ENCODE results near the gene NKAIN1.

Gene NKAIN1

DNA sequence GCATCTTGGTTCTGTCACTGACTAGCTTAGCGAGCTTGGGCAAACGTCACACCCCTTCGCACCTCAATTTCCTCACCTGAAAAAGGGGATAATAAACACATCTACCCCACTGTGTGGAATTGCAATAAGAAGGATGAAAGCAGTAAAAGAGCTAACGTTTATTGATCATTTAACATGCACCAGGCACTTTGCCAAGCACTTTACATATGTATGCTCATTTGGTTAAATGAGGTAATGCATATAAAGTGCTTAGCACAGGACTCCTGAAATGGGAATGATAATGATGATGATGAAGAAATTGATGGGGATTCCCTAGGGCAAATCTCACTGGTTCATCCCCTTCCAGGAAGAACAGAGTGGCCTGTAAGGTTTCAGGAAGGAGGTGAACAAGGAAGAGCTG lies 4.8 kb downstream of the NKAIN1 start:
- DNase-seq (ENCODE audit: insufficient read length, low spot score): no peak
- FAIRE-seq: no peak

DNA sequence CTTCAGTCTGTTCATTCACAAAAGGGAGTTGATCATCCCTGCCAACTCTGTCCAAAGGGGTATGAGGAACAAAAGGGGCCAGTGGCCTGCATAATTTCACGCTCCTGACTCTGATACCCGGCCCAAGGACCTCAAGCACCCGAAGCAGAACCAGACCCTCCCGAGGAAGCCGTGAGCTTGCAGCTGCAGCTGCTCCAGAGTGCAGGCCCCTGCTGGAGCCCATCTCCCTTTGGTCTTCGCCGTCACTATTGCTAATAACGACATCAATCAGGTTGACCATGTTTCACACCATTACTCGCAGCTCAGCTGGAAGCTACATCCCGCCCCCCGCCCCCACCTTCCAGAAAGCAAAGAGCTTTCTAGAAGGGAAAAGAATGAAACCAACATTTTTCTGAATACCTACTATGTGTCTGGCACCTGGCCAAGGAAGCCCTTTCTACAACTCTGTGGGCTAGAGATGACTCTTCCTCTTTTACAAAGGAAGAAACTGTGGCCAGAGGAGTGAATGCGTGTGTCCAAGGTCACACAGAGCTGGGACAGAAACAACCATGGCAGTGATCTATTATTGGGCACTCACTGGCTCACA lies 5.5 kb downstream of the NKAIN1 start:
- FAIRE-seq (no peak), DNase-seq (ENCODE audit: insufficient read length, low spot score) (no peak)

DNA sequence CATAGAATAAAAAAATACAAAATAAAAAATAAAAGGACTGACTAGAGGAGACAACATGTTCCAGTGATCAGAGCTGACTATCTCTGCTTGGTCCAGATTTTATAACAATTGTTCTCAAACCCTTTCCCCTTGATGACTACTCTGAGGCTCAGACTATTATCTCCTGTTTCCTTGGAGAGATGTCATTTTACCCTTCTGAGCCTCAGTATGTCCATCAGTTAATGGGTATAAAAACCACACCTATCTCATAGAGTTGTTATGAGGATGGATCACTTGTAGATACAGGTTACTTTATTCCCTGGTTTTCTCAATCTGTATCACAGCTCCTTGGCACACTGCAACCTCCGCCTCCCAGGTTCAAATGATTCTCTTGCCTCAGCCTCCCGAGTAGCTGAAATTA lies 7.0 kb downstream of the NKAIN1 start:
- FAIRE-seq (no peak), DNase-seq (ENCODE audit: insufficient read length, low spot score) (no peak)

- no peak for DNase-seq (ENCODE audit: insufficient read length, low spot score)
- FAIRE-seq: no peak
Observed at GRCh38 chr1:31231802-31232201, 7.9 kb downstream of the NKAIN1 start.

GRCh38 chr1:31230378-31230777 lies 9.3 kb downstream of the NKAIN1 start:
- no peak for FAIRE-seq
- no peak for DNase-seq (ENCODE audit: insufficient read length, low spot score)

DNA sequence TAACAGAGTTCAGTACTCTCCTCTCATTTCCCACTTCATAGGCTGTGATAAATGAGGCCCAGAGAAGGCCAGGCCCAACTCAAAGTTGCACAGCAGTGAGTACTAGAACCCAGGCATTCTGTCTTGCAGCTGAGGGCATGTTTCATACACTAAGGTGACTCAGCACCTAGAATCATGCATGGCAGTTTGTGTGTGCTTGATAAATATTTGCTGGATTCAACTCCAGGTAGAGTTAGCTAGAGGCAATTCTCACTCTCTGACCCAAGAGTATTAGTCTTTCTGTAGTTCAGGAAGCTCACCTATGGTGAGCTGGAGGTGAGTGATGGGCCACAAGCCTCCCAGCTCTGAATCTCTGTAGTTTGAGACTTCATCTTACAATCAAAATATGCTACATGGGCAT lies 10.7 kb downstream of the NKAIN1 start:
- FAIRE-seq (no peak), DNase-seq (ENCODE audit: insufficient read length, low spot score) (no peak)

- DNase-seq (ENCODE audit: insufficient read length, low spot score): no peak
- no peak for FAIRE-seq
Observed at GRCh38 chr1:31227891-31228568, 11.7 kb downstream of the NKAIN1 start.

DNA sequence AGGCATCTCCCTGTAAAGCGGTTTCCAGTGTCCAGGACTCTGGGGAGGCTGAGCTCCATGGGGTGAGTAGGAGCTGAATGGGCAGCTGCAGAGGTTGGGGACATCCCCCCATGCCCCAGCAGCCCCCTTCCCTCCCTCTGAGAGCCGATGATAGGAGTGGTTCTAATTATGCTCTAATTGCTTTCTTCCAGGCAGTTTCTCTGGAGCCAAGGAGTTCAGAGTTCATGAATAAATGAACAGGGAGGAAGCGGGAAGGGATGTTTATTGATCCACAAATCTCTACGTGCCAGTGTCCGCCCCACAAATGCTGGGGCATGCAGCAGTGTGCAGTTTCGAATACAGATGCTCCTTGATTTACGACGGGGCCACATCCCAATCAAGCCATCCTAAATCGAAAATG lies 15.6 kb downstream of the NKAIN1 start:
- no peak for DNase-seq (ENCODE audit: insufficient read length, low spot score)
- FAIRE-seq: no peak

DNA sequence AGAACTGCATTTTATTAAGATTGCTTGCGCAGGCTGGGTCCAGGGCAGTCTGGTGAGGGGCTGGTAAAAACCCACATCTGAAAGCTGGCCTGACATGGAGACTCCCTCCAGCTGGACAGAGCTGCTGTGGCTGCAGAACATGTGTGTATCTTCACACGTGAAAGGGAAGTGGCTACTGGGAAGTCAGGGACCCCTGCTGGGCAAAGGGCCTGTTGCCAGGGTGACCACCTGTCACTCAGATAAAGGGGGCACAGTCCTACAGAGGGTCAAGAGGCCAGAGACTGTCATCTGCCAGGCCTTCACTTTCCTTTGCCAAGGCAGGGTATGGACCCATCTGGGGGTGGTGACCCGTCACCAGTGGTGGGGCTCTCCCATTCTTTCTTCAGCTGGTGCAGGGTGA lies 17.5 kb downstream of the NKAIN1 start:
- FAIRE-seq (no peak), DNase-seq (ENCODE audit: insufficient read length, low spot score) (no peak)

DNA sequence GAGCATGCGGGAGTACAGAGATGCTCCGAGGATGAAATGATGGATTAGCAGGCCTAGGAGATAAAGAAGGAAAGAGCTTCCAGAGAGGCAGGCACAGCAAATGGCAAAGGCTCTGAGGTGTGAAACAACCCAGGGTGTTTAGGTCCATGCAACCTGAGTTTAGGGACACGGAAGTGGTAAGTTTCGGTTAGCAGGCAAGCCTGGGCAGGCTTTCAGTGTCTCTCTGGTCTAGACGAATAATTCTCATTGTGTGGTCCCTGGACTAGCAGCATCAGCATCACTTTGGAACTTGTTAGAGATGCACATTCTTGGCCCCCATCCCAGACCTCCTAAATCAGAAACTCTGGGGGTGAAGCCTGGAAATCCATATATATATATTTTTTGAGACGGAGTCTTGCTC lies 18.6 kb downstream of the NKAIN1 start:
- FAIRE-seq: no peak

DNA sequence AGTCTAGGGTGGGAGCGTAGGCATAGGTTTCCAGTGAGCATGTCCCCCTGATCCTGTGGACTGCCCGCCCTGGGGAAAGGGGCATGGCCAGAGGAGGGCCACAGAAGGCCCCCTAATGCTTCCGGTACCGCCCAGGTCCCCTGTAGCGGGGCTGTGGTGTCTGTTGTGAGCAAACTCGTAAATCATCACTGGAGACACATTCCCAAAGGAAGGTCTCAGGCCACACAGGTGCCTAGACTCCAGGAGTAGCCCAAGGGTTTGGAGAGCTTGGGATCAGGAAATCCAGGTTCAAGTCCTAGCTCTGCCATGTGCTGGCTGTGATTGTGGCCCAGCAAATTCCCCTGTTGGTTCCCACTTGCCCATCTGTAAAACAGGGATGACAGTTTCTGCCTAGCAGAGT lies 20.2 kb downstream of the NKAIN1 start:
- no peak for DNase-seq (ENCODE audit: insufficient read length, low spot score)
- FAIRE-seq: no peak

More for the DNA sequence above, 18.6 kb downstream of the NKAIN1 start:
- DNase-seq (ENCODE audit: insufficient read length, low spot score): no peak

GRCh38 chr1:31218705-31219104 lies 21.0 kb downstream of the NKAIN1 start:
- DNase-seq (ENCODE audit: insufficient read length, low spot score) (no peak), FAIRE-seq (no peak)

- FAIRE-seq: no peak
- DNase-seq (ENCODE audit: insufficient read length, low spot score): no peak
Observed at GRCh38 chr1:31216016-31216415, 23.7 kb downstream of the NKAIN1 start.

GRCh38 chr1:31215065-31215570 lies 24.6 kb downstream of the NKAIN1 start:
- FAIRE-seq: no peak
- no peak for DNase-seq (ENCODE audit: insufficient read length, low spot score)

DNA sequence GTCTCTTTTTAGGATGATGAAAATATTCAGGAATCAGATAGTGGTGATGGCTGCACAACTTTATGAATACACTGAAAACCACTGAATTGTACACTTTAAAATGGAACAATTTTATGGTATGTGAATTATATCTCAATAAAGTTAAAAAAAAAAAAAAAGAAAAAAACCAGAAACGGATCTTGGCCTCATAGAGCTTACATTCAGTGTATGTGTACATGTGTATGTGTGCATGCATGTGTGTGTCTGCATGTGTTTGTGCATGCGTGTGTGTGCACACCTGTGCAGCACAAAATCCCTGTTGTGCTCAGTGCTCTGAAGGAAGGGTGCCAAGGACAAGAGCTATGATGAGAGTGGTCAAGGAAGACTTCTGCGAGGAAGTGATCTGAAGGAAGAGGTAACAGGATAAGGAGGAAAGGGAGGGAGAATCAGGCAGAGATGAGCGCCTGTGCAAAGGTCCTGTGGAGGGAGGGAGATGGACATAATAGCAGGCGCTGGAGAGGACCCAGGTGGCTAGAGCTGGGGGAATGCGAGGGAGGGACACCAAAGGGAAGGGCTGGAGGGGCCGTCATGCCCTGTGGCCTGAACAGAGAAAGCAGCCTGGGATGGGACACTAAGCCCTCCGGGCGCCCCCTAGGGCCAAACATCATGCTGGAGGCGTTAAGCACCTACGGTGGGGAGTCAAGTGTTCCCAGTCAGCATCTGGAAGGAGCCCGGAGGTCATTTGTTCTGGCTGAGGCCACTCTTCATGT lies 25.2 kb downstream of the NKAIN1 start:
- no peak for DNase-seq (ENCODE audit: insufficient read length, low spot score)
- FAIRE-seq: no peak

DNA sequence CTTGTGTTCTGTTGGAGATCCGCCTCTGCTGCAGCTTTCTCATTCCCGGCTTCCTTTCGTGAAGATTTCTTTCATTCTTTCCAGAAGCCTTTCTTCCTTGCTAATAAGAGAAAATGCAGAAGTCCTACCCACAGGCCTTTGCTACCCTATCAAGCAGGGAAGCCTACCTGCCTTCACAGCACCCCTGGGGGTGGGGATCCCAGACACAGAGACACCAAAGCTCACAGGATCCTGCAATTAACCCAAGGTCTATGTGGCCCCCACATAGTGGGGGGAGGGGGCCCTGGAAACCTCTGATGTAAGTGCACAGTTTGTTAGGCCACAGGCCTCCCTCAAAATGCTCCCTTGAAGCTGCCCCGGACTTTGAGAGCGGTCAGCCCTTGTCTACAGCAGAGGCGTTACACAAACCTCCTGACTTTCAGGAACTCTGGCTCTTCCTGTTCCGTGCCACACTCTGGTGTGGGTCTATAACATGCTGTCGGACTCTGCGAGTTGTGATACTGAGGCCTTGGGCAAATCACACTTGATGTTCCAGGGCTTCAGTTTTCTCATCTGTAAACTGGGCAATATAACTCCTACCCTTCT lies 31.2 kb downstream of the NKAIN1 start:
- FAIRE-seq: no peak
- no peak for DNase-seq (ENCODE audit: insufficient read length, low spot score)

DNA sequence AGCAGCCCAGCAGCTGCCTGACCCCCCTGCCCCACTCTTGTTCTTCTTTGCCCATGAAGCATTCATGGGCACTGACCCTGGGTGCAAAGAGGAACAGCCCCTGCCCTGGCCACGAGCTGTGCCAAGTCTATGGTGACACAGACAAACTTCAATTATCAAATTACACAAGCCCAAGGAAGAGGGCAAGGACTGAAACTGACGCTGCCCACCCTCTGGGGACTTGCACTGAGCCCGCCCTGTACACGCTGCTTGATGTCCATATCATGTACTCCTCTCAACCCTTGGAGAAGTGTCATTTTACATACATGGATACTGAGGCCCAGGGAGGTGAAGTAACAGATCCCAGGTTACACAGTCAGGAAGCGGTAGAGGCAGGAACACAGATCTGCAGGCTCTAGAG lies 32.1 kb downstream of the NKAIN1 start:
- no peak for FAIRE-seq
- no peak for DNase-seq (ENCODE audit: insufficient read length, low spot score)

DNA sequence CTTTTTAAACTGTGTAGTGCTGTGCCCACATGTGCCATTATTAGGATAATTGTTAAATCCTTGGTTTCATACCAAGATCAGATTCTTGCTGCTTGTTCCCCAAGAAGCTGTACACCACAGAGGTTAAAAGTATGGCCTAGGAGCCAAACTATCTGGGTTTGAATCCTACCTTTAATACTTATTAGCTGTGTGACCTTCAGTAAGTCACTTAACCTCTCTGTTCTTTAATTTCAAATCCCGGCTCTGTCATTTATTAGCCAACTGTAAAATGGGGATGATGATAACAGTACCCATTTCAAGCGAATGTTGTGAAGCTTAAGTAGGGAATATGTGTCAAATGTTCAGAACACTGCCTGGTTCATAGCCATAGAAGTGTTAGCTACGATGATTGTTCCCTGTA lies 32.6 kb downstream of the NKAIN1 start:
- DNase-seq (ENCODE audit: insufficient read length, low spot score) (no peak), FAIRE-seq (no peak)

GRCh38 chr1:31203215-31203614 lies 36.5 kb downstream of the NKAIN1 start:
- no peak for FAIRE-seq
- no peak for DNase-seq (ENCODE audit: insufficient read length, low spot score)

GRCh38 chr1:31201931-31202360 lies 37.7 kb downstream of the NKAIN1 start:
- DNase-seq (ENCODE audit: insufficient read length, low spot score) (no peak), FAIRE-seq (no peak)

DNA sequence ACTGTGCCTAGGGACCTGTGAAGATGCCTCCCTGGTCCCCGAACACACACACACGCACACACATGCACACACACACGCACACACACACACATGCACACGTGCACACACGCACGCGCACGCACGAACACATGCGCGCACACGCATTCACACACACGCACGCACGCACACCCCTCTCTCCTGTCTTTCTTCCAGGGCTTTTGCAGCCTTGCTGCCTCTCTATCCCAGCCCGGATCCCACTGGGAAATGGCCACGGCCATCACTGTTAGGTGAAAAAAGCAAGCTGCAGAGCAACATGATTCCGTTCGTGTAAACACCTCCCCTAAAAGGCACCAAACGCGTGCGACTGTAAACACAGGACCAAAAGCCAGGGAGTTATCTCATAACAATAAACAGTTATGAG lies 39.7 kb downstream of the NKAIN1 start:
- DNase-seq (ENCODE audit: insufficient read length, low spot score): no peak
- FAIRE-seq: no peak

Measured in HTR-8/SVneo (cell line).